Heart left ventricle (tissue), 13 donors: ENCODE results near the gene BRWD1.

Experiments used
- POLR2A ChIP-seq, 2 donors: fragments of 450-650 bp; IDR thresholded peaks; one replicate each; pipeline ENCODE4 v1.6.1; 2017; ENCODE audit warnings: antibody characterized with exemption in 2 of 2, mild to moderate bottlenecking in 2 of 2, moderate library complexity in 2 of 2
- TF ChIP-seq, protein P1 (sequence below), 12 donors: fragments of 200-600 bp; sonication (generic) in 4 of 12; IDR thresholded peaks; one replicate each; pipeline versions ENCODE4 v1.5.0 to v1.8.0; 2018 to 2022; ENCODE audit warnings: antibody characterized with exemption in 12 of 12, mild to moderate bottlenecking in 5 of 12
- donor health status: ischemic (EF 13 %, LVEDD 7.1; RV severe dilation, severe dysfunction).
- donor health status: DM: no; HTN: yes; CAD: no.
- donor health status: DM: no; HTN: no; CAD: no.
- donor health status: ischemic (EF 25% LVEDD 6.9; RV normal size, moderate dysfunction).
- donor health status: ischemic (EF 25% LVEDD 5.7; RV mildly dilated, moderate dysfunction).
- donor health status: ischemic (EF 35%, LVEDD 5.7; RV mildly dilated, moderate dysfunction).
- donor health status: nonischemic (EF 11% LVEDD 7.7; RV severe dilation, severe dysfunction).
- donor health status: DM: yes; HTN: yes; CAD: no.
- donor health status: PGD.
- donor health status: ischemic (EF 29% LVEDD 5.4; RV normal size, mild dysfunction).
- donor health status: nonischemic (EF 23%, LVEDD 6.1; RV moderate dilation, normal function).

DNA sequence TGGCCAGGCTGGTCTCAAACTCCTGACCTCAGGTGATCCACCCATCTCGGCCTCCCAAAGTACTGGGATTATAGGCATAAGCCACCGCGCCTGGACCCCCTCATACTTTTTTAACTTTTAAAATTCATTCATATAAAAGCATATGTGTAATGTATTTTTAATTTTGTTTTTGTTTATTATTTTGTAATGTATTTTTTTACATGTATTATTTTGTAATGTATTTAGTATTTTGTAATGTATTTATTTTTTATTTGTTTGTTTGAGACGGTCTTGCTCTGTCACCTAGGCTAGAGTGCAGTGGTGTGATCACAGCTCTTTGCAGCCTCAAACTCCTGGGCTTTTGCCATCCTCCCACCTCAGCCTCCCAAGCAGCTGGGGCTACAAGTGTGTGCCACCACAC is 12.0 kb upstream of the BRWD1 start:
- TF ChIP-seq, protein P1, sequence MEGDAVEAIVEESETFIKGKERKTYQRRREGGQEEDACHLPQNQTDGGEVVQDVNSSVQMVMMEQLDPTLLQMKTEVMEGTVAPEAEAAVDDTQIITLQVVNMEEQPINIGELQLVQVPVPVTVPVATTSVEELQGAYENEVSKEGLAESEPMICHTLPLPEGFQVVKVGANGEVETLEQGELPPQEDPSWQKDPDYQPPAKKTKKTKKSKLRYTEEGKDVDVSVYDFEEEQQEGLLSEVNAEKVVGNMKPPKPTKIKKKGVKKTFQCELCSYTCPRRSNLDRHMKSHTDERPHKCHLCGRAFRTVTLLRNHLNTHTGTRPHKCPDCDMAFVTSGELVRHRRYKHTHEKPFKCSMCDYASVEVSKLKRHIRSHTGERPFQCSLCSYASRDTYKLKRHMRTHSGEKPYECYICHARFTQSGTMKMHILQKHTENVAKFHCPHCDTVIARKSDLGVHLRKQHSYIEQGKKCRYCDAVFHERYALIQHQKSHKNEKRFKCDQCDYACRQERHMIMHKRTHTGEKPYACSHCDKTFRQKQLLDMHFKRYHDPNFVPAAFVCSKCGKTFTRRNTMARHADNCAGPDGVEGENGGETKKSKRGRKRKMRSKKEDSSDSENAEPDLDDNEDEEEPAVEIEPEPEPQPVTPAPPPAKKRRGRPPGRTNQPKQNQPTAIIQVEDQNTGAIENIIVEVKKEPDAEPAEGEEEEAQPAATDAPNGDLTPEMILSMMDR (IDR thresholded peaks at IDR 0.05) = no peak
- no peak for TF ChIP-seq POLR2A (IDR thresholded peaks at IDR 0.05)
